Upper lobe of left lung (tissue), 4 donors: ENCODE measurements around the gene LRRC56.

ENCODE experiments used
- EP300 ChIP-seq, 4 donors: sonication (generic); formaldehyde crosslinking; IDR thresholded peaks; one replicate each; pipeline ENCODE4 v1.5.1; 2017; ENCODE audit warnings: antibody characterized with exemption in 4 of 4, control low read depth in 2 of 4
- POLR2A ChIP-seq, 4 donors: fragments of 450-650 bp; IDR thresholded peaks; one replicate each; pipeline ENCODE4 v1.5.1; 2016 to 2017; ENCODE audit warnings: antibody characterized with exemption in 4 of 4, mild to moderate bottlenecking in 2 of 4
- TF ChIP-seq, protein P1 (sequence below), 6 experiments: fragments of 450-650 bp in 4 of 6; fragments of 200-600 bp in 2 of 6; sonication (generic) in 2 of 6; IDR thresholded peaks; one replicate each; pipeline ENCODE4 v1.5.1; 2016 to 2019; ENCODE audit warnings: antibody characterized with exemption in 6 of 6

DNA sequence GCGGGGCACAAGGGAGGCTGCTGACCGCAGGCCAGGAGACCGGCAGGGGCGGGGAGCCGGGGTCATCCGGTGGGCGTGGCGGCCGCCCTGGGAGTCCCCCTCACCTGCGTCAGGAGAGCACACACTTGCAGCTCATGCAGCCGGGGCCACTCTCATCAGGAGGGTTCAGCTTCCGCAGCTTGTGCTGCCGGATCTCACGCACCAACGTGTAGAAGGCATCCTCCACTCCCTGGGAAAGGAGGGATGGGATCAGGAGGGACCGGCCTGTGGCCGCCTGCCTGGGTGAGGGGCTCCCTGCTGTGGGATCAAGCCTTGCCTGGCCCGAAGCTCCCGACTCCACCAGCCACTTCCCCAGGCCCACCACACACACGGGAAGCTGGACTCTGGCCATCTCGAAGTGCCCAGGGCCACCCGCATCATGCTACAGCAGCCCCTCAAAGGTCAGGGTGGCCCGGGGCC lies 4.8 kb upstream of the LRRC56 start:
- TF ChIP-seq POLR2A (IDR thresholded peaks at IDR 0.05) (no peak), EP300 (IDR thresholded peaks at IDR 0.05) (no peak)
- TF ChIP-seq, protein P1, sequence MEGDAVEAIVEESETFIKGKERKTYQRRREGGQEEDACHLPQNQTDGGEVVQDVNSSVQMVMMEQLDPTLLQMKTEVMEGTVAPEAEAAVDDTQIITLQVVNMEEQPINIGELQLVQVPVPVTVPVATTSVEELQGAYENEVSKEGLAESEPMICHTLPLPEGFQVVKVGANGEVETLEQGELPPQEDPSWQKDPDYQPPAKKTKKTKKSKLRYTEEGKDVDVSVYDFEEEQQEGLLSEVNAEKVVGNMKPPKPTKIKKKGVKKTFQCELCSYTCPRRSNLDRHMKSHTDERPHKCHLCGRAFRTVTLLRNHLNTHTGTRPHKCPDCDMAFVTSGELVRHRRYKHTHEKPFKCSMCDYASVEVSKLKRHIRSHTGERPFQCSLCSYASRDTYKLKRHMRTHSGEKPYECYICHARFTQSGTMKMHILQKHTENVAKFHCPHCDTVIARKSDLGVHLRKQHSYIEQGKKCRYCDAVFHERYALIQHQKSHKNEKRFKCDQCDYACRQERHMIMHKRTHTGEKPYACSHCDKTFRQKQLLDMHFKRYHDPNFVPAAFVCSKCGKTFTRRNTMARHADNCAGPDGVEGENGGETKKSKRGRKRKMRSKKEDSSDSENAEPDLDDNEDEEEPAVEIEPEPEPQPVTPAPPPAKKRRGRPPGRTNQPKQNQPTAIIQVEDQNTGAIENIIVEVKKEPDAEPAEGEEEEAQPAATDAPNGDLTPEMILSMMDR (IDR thresholded peaks at IDR 0.05) = no peak
